ENCODE results near the gene MXI1.
"Not testable (repeated sequence)": the region's sequence is repeated elsewhere in the genome, so short reads cannot be mapped to it uniquely, and the experiment has no call there.

Gene MXI1

DNA sequence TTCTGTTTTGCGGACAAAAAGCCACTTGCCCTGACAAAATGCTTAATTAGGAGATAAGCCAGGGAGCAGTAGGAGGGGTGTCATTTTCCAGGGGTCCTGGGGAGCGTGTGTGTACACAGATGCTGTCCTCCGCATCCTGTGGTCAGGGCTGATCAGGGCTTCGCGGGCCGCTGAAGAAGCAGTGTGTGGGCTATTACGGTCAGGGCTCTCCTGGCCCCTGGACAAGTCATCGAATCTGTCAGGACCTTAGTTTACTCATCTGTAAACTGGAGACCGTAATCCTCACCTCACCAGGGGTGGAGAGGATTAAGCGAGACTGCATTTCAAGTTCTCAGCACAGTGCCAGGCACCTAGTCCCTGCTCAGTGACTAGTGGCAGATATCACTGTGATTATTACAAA lies 26.0 kb upstream of the MXI1 start:
- H3K27ac ChIP-seq (replicated peaks), result no peak overlapping the region
- DNase-seq (ENCODE audit: low read depth in 1 of 2, low spot score in 1 of 2), result no peak
- H3K4me3 ChIP-seq (replicated peaks; ENCODE audit: insufficient read depth, low read length), result no peak overlapping the region
- no peak for TF ChIP-seq GABPA (IDR thresholded peaks at IDR 0.05; ENCODE audit: low read depth)
- no peak for TF ChIP-seq POLR2AphosphoS5 (IDR thresholded peaks at IDR 0.05; ENCODE audit: low read depth)
- TF ChIP-seq CTCF (IDR thresholded peaks at IDR 0.05; ENCODE audit: insufficient read depth, low read length), result no peak
- TF ChIP-seq, protein P1, sequence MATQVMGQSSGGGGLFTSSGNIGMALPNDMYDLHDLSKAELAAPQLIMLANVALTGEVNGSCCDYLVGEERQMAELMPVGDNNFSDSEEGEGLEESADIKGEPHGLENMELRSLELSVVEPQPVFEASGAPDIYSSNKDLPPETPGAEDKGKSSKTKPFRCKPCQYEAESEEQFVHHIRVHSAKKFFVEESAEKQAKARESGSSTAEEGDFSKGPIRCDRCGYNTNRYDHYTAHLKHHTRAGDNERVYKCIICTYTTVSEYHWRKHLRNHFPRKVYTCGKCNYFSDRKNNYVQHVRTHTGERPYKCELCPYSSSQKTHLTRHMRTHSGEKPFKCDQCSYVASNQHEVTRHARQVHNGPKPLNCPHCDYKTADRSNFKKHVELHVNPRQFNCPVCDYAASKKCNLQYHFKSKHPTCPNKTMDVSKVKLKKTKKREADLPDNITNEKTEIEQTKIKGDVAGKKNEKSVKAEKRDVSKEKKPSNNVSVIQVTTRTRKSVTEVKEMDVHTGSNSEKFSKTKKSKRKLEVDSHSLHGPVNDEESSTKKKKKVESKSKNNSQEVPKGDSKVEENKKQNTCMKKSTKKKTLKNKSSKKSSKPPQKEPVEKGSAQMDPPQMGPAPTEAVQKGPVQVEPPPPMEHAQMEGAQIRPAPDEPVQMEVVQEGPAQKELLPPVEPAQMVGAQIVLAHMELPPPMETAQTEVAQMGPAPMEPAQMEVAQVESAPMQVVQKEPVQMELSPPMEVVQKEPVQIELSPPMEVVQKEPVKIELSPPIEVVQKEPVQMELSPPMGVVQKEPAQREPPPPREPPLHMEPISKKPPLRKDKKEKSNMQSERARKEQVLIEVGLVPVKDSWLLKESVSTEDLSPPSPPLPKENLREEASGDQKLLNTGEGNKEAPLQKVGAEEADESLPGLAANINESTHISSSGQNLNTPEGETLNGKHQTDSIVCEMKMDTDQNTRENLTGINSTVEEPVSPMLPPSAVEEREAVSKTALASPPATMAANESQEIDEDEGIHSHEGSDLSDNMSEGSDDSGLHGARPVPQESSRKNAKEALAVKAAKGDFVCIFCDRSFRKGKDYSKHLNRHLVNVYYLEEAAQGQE (IDR thresholded peaks at IDR 0.05; ENCODE audit: insufficient replicate concordance, low read depth), result no peak
- no peak for TF ChIP-seq SPI1 (IDR thresholded peaks at IDR 0.05; ENCODE audit: borderline replicate concordance, low read depth)
- no peaks in the 10 kb centered on the region for H3K27me3 ChIP-seq (ENCODE audit: insufficient read depth, poor library complexity, severe bottlenecking)

DNA sequence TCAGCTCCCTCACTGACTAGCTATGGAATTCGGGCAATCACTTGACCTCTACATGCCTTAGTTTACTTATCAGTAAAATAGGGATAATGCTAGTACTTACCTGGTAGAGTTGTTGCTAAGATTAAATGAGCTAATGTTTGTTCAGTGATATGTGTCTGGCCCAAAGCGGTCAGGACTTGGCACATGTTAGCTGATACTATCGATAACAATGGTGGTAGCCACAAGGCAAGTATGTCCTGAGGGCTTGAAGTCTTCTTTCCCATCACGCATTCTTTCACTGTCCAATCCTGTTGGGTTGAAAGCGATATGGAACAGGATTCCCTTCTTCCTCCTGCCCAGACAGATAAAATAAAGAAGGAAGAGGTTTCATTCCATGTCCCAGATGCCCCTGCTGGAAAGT lies 25.5 kb upstream of the MXI1 start:
- no peak for DNase-seq (ENCODE audit: low read depth in 1 of 2, low spot score in 1 of 2)
- TF ChIP-seq, protein P1 (IDR thresholded peaks at IDR 0.05; ENCODE audit: insufficient replicate concordance, low read depth), result no peak
- TF ChIP-seq GABPA (IDR thresholded peaks at IDR 0.05; ENCODE audit: low read depth) (no peak), POLR2AphosphoS5 (IDR thresholded peaks at IDR 0.05; ENCODE audit: low read depth) (no peak), SPI1 (IDR thresholded peaks at IDR 0.05; ENCODE audit: borderline replicate concordance, low read depth) (no peak), CTCF (IDR thresholded peaks at IDR 0.05; ENCODE audit: insufficient read depth, low read length) (no peak)
- H3K27me3 ChIP-seq (ENCODE audit: insufficient read depth, poor library complexity, severe bottlenecking), result no peaks in the 10 kb centered on the region
- no peak overlapping the region for H3K4me3 ChIP-seq (replicated peaks; ENCODE audit: insufficient read depth, low read length)
- no peak overlapping the region for H3K27ac ChIP-seq (replicated peaks)

GRCh38 chr10:110184398-110184797 lies 23.0 kb upstream of the MXI1 start:
- no peak for DNase-seq (ENCODE audit: low read depth in 1 of 2, low spot score in 1 of 2)
- no peaks in the 10 kb centered on the region for H3K27me3 ChIP-seq (ENCODE audit: insufficient read depth, poor library complexity, severe bottlenecking)
- TF ChIP-seq, protein P1 (IDR thresholded peaks at IDR 0.05; ENCODE audit: insufficient replicate concordance, low read depth), result no peak
- no peak for TF ChIP-seq POLR2AphosphoS5 (IDR thresholded peaks at IDR 0.05; ENCODE audit: low read depth)
- no peak for TF ChIP-seq CTCF (IDR thresholded peaks at IDR 0.05; ENCODE audit: insufficient read depth, low read length)
- no peak for TF ChIP-seq SPI1 (IDR thresholded peaks at IDR 0.05; ENCODE audit: borderline replicate concordance, low read depth)
- TF ChIP-seq GABPA (IDR thresholded peaks at IDR 0.05; ENCODE audit: low read depth), result no peak
- H3K4me3 ChIP-seq (replicated peaks; ENCODE audit: insufficient read depth, low read length), result no peak overlapping the region
- H3K27ac ChIP-seq (replicated peaks), result no peak overlapping the region

GRCh38 chr10:110185646-110186182 lies 21.7 kb upstream of the MXI1 start:
- DNase-seq (ENCODE audit: low read depth in 1 of 2, low spot score in 1 of 2); H3K27me3 ChIP-seq (ENCODE audit: insufficient read depth, poor library complexity, severe bottlenecking); H3K27ac ChIP-seq (replicated peaks); H3K4me3 ChIP-seq (replicated peaks; ENCODE audit: insufficient read depth, low read length): not testable (repeated sequence)
